K562 (cell line): ENCODE measurements around the gene UBE2O.

Source experiments
- BCL6 ChIP-seq: fragments of 250-450 bp; sonication (Bioruptor Pico); IDR thresholded peaks from 2 replicates; pipeline ENCODE4 v1.4.0; 2020
- FOXA1 ChIP-seq: fragments of 450-650 bp; IDR thresholded peaks from 2 replicates; pipeline ENCODE4 v1.6.1; 2016; ENCODE audit warnings: mild to moderate bottlenecking, borderline replicate concordance
- KDM2B ChIP-seq: fragments of 250-450 bp; sonication (Bioruptor Pico); IDR thresholded peaks from 2 replicates; pipeline ENCODE4 v1.8.0; 2021; ENCODE audit warnings: mild to moderate bottlenecking, moderate library complexity
- MED1 ChIP-seq: sonication (generic); formaldehyde crosslinking; IDR thresholded peaks from 2 replicates; pipeline ENCODE4 v1.8.1; 2023; ENCODE audit warnings: missing genetic modification reagents, borderline replicate concordance
- MYNN ChIP-seq, 2 experiments: sonication (generic); formaldehyde crosslinking in 1 of 2; IDR thresholded peaks; 2 replicates each; pipeline versions ENCODE4 v1.5.0 to v1.6.1; 2016 to 2020; ENCODE audit warnings: antibody characterized with exemption in 1 of 2, missing genetic modification reagents in 1 of 2
- PYGO2 ChIP-seq: fragments of 450-650 bp; IDR thresholded peaks from 2 replicates; pipeline ENCODE4 v1.6.1; 2016; ENCODE audit warnings: mild to moderate bottlenecking, missing genetic modification characterization, moderate library complexity, missing compliant biosample characterization
- TAF1 ChIP-seq: IDR thresholded peaks from 2 replicates; pipeline ENCODE4 v1.6.1; 2011; ENCODE audit warnings: mild to moderate bottlenecking, low read length, moderate library complexity; ENCODE audit not compliant: insufficient read depth, control insufficient read depth, severe bottlenecking; ENCODE audit errors: extremely low read depth
- ZNF696 ChIP-seq: fragments of 250-450 bp; sonication (Bioruptor Pico); conservative IDR thresholded peaks from 2 replicates; pipeline ENCODE4 v1.4.0; 2020; ENCODE audit warnings: mild to moderate bottlenecking, moderate library complexity
- TF ChIP-seq, protein P1 (sequence below): sonication (generic); formaldehyde crosslinking; IDR thresholded peaks from 2 replicates; pipeline ENCODE4 v1.9.0; 2022; ENCODE audit warnings: mild to moderate bottlenecking, missing genetic modification reagents

DNA sequence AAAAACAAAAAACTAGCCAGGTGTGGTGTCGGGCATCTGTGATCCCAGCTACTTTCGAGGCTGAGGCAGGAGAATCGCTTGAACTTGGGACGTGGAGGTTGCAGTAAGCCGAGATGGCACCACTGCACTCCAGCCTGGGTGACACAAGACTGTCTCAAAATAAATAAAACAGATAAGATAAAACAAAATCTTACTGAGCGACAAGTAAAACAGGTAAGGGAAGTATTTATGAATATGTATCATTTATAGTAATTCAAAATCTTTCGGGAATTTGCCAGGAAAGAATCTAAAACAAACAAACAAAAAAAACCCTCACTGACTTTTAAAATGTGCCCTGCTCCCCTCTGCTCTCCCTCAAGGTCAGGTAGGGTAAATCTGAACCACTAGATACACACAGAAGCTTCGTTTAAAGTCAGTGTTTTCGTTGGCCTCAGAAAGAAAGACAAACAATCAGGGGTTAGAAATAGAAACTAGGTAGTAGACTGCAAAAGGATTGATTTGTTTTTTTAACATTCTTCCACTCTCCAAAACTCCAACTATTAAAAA is 101.4 kb downstream of the UBE2O start:
- TF ChIP-seq KDM2B (no peak), BCL6 (CRISPR knock-in tag) (no peak), TAF1 (no peak), PYGO2 (tag) (no peak), MYNN (IDR thresholded peaks at IDR 0.05) (no peak), MYNN (CRISPR knock-in tag; IDR thresholded peaks at IDR 0.05) (no peak), ZNF696 (CRISPR knock-in tag) (no peak), MED1 (CRISPR knock-in tag) (no peak), FOXA1 (no peak)
- TF ChIP-seq, protein P1, sequence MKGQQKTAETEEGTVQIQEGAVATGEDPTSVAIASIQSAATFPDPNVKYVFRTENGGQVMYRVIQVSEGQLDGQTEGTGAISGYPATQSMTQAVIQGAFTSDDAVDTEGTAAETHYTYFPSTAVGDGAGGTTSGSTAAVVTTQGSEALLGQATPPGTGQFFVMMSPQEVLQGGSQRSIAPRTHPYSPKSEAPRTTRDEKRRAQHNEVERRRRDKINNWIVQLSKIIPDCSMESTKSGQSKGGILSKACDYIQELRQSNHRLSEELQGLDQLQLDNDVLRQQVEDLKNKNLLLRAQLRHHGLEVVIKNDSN (CRISPR knock-in tag): no peak
